ENCODE measurements around the gene ITGB2.
A peak's percentile ranks its signal among the peaks of the same experiment; 100 is the strongest.
"Not testable (repeated sequence)": the region's sequence is repeated elsewhere in the genome, so short reads cannot be mapped to it uniquely, and the experiment has no call there.

Gene ITGB2

GRCh38 chr21:44925378-44925755, 4.7 kb upstream of the ITGB2 start:
- no peak for DNase-seq

- DNase-seq, result no peak
These were observed 4.1 kb upstream of the ITGB2 start for GRCh38 chr21:44924606-44925377.

- no peak for DNase-seq
These were observed 2.9 kb upstream of the ITGB2 start for GRCh38 chr21:44923480-44924084.

GRCh38 chr21:44921928-44922327, 1.2 kb upstream of the ITGB2 start:
- no peak for DNase-seq

- DNase-seq, result no peak
These were observed 596 bp downstream of the ITGB2 start for GRCh38 chr21:44919913-44920693.

GRCh38 chr21:44919111-44919912, 1.4 kb downstream of the ITGB2 start:
- DNase-seq, result no peak

- DNase-seq, result no peak
These were observed 2.1 kb downstream of the ITGB2 start for GRCh38 chr21:44918581-44919033.

GRCh38 chr21:44918107-44918470, 2.6 kb downstream of the ITGB2 start:
- no peak for DNase-seq

- DNase-seq, result no peak
These were observed 3.1 kb downstream of the ITGB2 start for GRCh38 chr21:44917446-44918106.

- no peak for DNase-seq
These were observed 3.7 kb downstream of the ITGB2 start for GRCh38 chr21:44916965-44917364.

- no peak for DNase-seq
These were observed 6.4 kb downstream of the ITGB2 start for GRCh38 chr21:44914176-44914874.

- DNase-seq, result no peak
These were observed 7.1 kb downstream of the ITGB2 start for GRCh38 chr21:44913425-44914175.

GRCh38 chr21:44912506-44913412, 7.9 kb downstream of the ITGB2 start:
- not testable (repeated sequence) for DNase-seq

- DNase-seq, result no peak
These were observed 8.6 kb downstream of the ITGB2 start for GRCh38 chr21:44912158-44912473.

GRCh38 chr21:44911384-44912157, 9.1 kb downstream of the ITGB2 start:
- DNase-seq, result peak; percentile 95

- no peak for DNase-seq
These were observed 9.7 kb downstream of the ITGB2 start for GRCh38 chr21:44911068-44911383.

- DNase-seq, result peak; percentile 55
These were observed 10.3 kb downstream of the ITGB2 start for GRCh38 chr21:44910229-44911067.

- DNase-seq, result no peak
These were observed 11.0 kb downstream of the ITGB2 start for GRCh38 chr21:44909719-44910118.
